ENCODE data around the gene ELOF1. TPM values are rescaled to one million over a fixed set of nuclear protein-coding genes. Genes with fewer than 3 reads are reported as not detected.

The ELOF1 gene
- polyA plus RNA-seq, 1 of the 3 experiments (the other 2 are of a cell fraction): 157 TPM

GRCh38 chr19:11606484-11606883 lies 47.5 kb upstream of the ELOF1 start:
- no peak overlapping the region for H3K9ac ChIP-seq
- H2AFZ ChIP-seq (ENCODE audit: low read depth): no peak overlapping the region
- H3K79me2 ChIP-seq (ENCODE audit: insufficient read depth): peaks cover 98% of the 10 kb centered on the region
- peaks cover 15% of the 10 kb centered on the region for H3F3A ChIP-seq (replicated peaks; ENCODE audit: insufficient read depth)
- CTCF ChIA-PET: interaction anchor here (0.7 kb wide), 1 partner anchor 14 kb away, joined by 3 read pairs; no protein-coding TSS in a partner anchor
- H3K9me3 ChIP-seq: no peaks in the 10 kb centered on the region
- H3K4me2 ChIP-seq: no peak overlapping the region
- no peak overlapping the region for H3K27ac ChIP-seq (ENCODE audit: low read depth in 2 of 2, low read length in 1 of 2)
- peaks cover 41% of the 10 kb centered on the region for H4K20me1 ChIP-seq (ENCODE audit: insufficient read depth)
- no peak overlapping the region; a peak in 1 of 4 replicates for H3K4me3 ChIP-seq (ENCODE audit: low read depth in 2 of 2, low read length in 1 of 2)
- TF ChIP-seq, protein P1, sequence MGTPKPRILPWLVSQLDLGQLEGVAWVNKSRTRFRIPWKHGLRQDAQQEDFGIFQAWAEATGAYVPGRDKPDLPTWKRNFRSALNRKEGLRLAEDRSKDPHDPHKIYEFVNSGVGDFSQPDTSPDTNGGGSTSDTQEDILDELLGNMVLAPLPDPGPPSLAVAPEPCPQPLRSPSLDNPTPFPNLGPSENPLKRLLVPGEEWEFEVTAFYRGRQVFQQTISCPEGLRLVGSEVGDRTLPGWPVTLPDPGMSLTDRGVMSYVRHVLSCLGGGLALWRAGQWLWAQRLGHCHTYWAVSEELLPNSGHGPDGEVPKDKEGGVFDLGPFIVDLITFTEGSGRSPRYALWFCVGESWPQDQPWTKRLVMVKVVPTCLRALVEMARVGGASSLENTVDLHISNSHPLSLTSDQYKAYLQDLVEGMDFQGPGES (IDR thresholded peaks at IDR 0.05; ENCODE audit: low read depth, low read length): no peak
- TF ChIP-seq REST (IDR thresholded peaks at IDR 0.05; ENCODE audit: low read depth, low read length) (no peak), YY1 (IDR thresholded peaks at IDR 0.05; ENCODE audit: low read depth) (no peak), GABPA (IDR thresholded peaks at IDR 0.05; ENCODE audit: low read depth) (no peak), MEF2A (IDR thresholded peaks at IDR 0.05; ENCODE audit: borderline replicate concordance, low read depth) (no peak), RAD21 (IDR thresholded peaks at IDR 0.05; ENCODE audit: low read length) (no peak), RXRA (IDR thresholded peaks at IDR 0.05; ENCODE audit: borderline replicate concordance, low read depth) (no peak), ELF1 (IDR thresholded peaks at IDR 0.05) (no peak), NFIC (IDR thresholded peaks at IDR 0.05; ENCODE audit: borderline replicate concordance) (no peak), USF2 (IDR thresholded peaks at IDR 0.05; ENCODE audit: borderline replicate concordance, low read depth, low read length) (no peak), CTCF (IDR thresholded peaks at IDR 0.05) (no peak), PBX3 (IDR thresholded peaks at IDR 0.05) (no peak), JUND (IDR thresholded peaks at IDR 0.05) (no peak), SIN3A (IDR thresholded peaks at IDR 0.05; ENCODE audit: borderline replicate concordance, low read depth, low read length) (no peak), SMC3 (IDR thresholded peaks at IDR 0.05; ENCODE audit: low read depth, low read length) (no peak), FOXJ3 (CRISPR knock-in tag; IDR thresholded peaks at IDR 0.05) (no peak), GATA2 (CRISPR knock-in tag; IDR thresholded peaks at IDR 0.05) (no peak), MXI1 (IDR thresholded peaks at IDR 0.05; ENCODE audit: low read depth, low read length) (no peak), EP300 (IDR thresholded peaks at IDR 0.05; ENCODE audit: borderline replicate concordance in 1 of 2, low read depth in 1 of 2, low read length in 1 of 2) (no peak)
- TF ChIP-seq, protein P2, sequence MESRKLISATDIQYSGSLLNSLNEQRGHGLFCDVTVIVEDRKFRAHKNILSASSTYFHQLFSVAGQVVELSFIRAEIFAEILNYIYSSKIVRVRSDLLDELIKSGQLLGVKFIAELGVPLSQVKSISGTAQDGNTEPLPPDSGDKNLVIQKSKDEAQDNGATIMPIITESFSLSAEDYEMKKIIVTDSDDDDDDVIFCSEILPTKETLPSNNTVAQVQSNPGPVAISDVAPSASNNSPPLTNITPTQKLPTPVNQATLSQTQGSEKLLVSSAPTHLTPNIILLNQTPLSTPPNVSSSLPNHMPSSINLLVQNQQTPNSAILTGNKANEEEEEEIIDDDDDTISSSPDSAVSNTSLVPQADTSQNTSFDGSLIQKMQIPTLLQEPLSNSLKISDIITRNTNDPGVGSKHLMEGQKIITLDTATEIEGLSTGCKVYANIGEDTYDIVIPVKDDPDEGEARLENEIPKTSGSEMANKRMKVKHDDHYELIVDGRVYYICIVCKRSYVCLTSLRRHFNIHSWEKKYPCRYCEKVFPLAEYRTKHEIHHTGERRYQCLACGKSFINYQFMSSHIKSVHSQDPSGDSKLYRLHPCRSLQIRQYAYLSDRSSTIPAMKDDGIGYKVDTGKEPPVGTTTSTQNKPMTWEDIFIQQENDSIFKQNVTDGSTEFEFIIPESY (IDR thresholded peaks at IDR 0.05; ENCODE audit: borderline replicate concordance, low read depth): no peak
- DNase-seq: no peak
- WGBS (ENCODE audit: low lambda C conversion rate): 96% methylated on average over 5 of the region's 8 CpGs
- peaks cover 9 to 75% of the 10 kb centered on the region in 2 experiments for H3K36me3 ChIP-seq (replicated peaks in 1 of 2; ENCODE audit: control insufficient read depth in 1 of 2, insufficient read depth in 2 of 2, low read length in 1 of 2)
- POLR2A ChIA-PET: no interaction called here
- H3K9me2 ChIP-seq: no peaks in the 10 kb centered on the region
- H3K4me1 ChIP-seq (ENCODE audit: control insufficient read depth in 1 of 2, insufficient read depth in 2 of 2, low read depth in 1 of 2, low read length in 1 of 2): no peaks in the 10 kb centered on the region
- no peaks in the 10 kb centered on the region for H3K27me3 ChIP-seq (ENCODE audit: insufficient read depth)

All from SK-N-SH (cell line).